AG08395 (cell line): ENCODE measurements around the gene RASAL3.

Source experiments
- DNase-seq: peaks from one replicate; pipeline ENCODE4 v3.0.0; 2012; ENCODE audit warnings: mixed read lengths, low spot score

Gene RASAL3

GRCh38 chr19:15436012-15436825, 28.1 kb downstream of the RASAL3 start:
- no peak for DNase-seq

GRCh38 chr19:15433519-15434069, 30.8 kb downstream of the RASAL3 start:
- DNase-seq = no peak

- DNase-seq = peak; percentile 98
Observed at GRCh38 chr19:15432629-15433518, 31.5 kb downstream of the RASAL3 start.

GRCh38 chr19:15432018-15432494, 32.3 kb downstream of the RASAL3 start:
- DNase-seq = peak; percentile 25

GRCh38 chr19:15431396-15432017, 32.8 kb downstream of the RASAL3 start:
- no peak for DNase-seq

GRCh38 chr19:15430526-15431120, 33.7 kb downstream of the RASAL3 start:
- DNase-seq = no peak

GRCh38 chr19:15429825-15430467, 34.4 kb downstream of the RASAL3 start:
- no peak for DNase-seq

- DNase-seq = no peak
Observed at GRCh38 chr19:15428956-15429824, 35.2 kb downstream of the RASAL3 start.

- no peak for DNase-seq
Observed at GRCh38 chr19:15427991-15428471, 36.3 kb downstream of the RASAL3 start.

GRCh38 chr19:15427350-15427700, 37.0 kb downstream of the RASAL3 start:
- no peak for DNase-seq

GRCh38 chr19:15426485-15427349, 37.6 kb downstream of the RASAL3 start:
- no peak for DNase-seq

- no peak for DNase-seq
Observed at GRCh38 chr19:15425321-15425950, 38.9 kb downstream of the RASAL3 start.

GRCh38 chr19:15424692-15425272, 39.6 kb downstream of the RASAL3 start:
- DNase-seq = no peak

- DNase-seq = no peak
Observed at GRCh38 chr19:15424121-15424520, 40.2 kb downstream of the RASAL3 start.

GRCh38 chr19:15423130-15423529, 41.2 kb downstream of the RASAL3 start:
- DNase-seq = no peak

- no peak for DNase-seq
Observed at GRCh38 chr19:15422296-15423075, 41.9 kb downstream of the RASAL3 start.

GRCh38 chr19:15421721-15422260, 42.6 kb downstream of the RASAL3 start:
- DNase-seq = no peak
